GM12878 (cell line): ENCODE measurements around the gene SCGB1C2. TPM values are rescaled to one million over a fixed set of nuclear protein-coding genes. Genes with fewer than 3 reads are reported as not detected.

ENCODE experiments used
- ATAC-seq: fragments of 200-7000 bp; cut with Tn5 transposase; 3 replicates; pipeline ENCODE4 v1.9.1; 2020; ENCODE audit warnings: mild to moderate bottlenecking, moderate library complexity
- BruUV-seq: library from RNA; stranded (reverse); fragments of 400-500 nt; replicated peaks from 2 replicates; lab custom pipeline; 2021; lab: Mats Ljungman, UMichigan
- CTCF ChIA-PET: fragments of 300-600 bp; sonication (Branson Sonifier 250); formaldehyde crosslinking; extraction: SDS; loops from one replicate; lab custom pipeline; 2021; ENCODE audit warnings: inconsistent platforms; lab: Yijun Ruan, JAX
- POLR2A ChIA-PET: fragments of 350-600 bp; formaldehyde crosslinking; extraction: SDS; loops from one replicate; lab custom pipeline; 2021; ENCODE audit warnings: inconsistent platforms; lab: Charles Lee
- RAD21 ChIA-PET: fragments of 300-600 bp; sonication (Branson Sonifier 250); formaldehyde crosslinking; loops from one replicate; lab custom pipeline; 2023; ENCODE audit warnings: antibody characterized with exemption; ENCODE audit not compliant: unreplicated experiment; lab: Charles Lee
- SMC1A ChIA-PET: fragments of 300-600 bp; sonication (Branson Sonifier 250); formaldehyde crosslinking; loops from one replicate; lab custom pipeline; 2023; ENCODE audit not compliant: unreplicated experiment, uncharacterized antibody; lab: Charles Lee
- DNase-seq: peaks from one replicate; pipeline ENCODE4 v3.0.0-alpha.2; 2011; ENCODE audit warnings: low read depth, low spot score
- FAIRE-seq: peaks from 3 replicates; lab custom pipeline; 2011; peaks lifted over from hg19 to GRCh38; lab: Jason Lieb, UNC
- H2AFZ ChIP-seq: 2 replicates; pipeline ENCODE4 v1.6.0; 2011; ENCODE audit warnings: low read depth, low read length, control low read depth; ENCODE audit not compliant: control insufficient read depth
- H3K27ac ChIP-seq: 2 replicates; pipeline ENCODE4 v1.5.1; 2011; ENCODE audit warnings: control low read depth; ENCODE audit not compliant: control insufficient read depth, insufficient read depth
- H3K27me3 ChIP-seq, 2 experiments: replicated peaks in 1 of 2; 2 replicates each; pipeline versions ENCODE4 v1.6.0 to v1.6.1; 2011; ENCODE audit warnings: low read length in 1 of 2; ENCODE audit not compliant: control insufficient read depth in 2 of 2, insufficient read depth in 2 of 2
- H3K36me3 ChIP-seq, 2 experiments: 2 replicates each; pipeline ENCODE4 v1.5.1; 2011; ENCODE audit warnings: low read length in 1 of 2; ENCODE audit not compliant: control insufficient read depth in 2 of 2, insufficient read depth in 2 of 2
- H3K4me1 ChIP-seq: 2 replicates; pipeline ENCODE4 v1.6.1; 2011; ENCODE audit warnings: mild to moderate bottlenecking, low read length, moderate library complexity, mixed read lengths; ENCODE audit not compliant: control insufficient read depth, insufficient read depth
- H3K4me2 ChIP-seq: 2 replicates; pipeline ENCODE4 v1.6.0; 2011; ENCODE audit warnings: control low read depth; ENCODE audit not compliant: control insufficient read depth, insufficient read depth
- H3K4me3 ChIP-seq: fragments of 200-600 bp; sonication (generic); 2 replicates; pipeline ENCODE4 v1.5.1; 2016
- H3K79me2 ChIP-seq: 2 replicates; pipeline ENCODE4 v1.6.0; 2011; ENCODE audit warnings: low read length; ENCODE audit not compliant: control insufficient read depth, insufficient read depth
- H3K9ac ChIP-seq: 2 replicates; pipeline ENCODE4 v1.8.0; 2011; ENCODE audit warnings: low read length, control low read depth, mixed read lengths; ENCODE audit not compliant: control insufficient read depth, insufficient read depth
- H3K9me3 ChIP-seq: replicated peaks from 3 replicates; pipeline ENCODE4 v1.5.1; 2011; ENCODE audit warnings: mild to moderate bottlenecking, low read length; ENCODE audit not compliant: control insufficient read depth, insufficient read depth
- H4K20me1 ChIP-seq: 2 replicates; pipeline ENCODE4 v1.6.0; 2011; ENCODE audit not compliant: control insufficient read depth, insufficient read depth
- SREBF1 ChIP-seq: IDR thresholded peaks from 2 replicates; pipeline ENCODE4 v1.6.1; 2012; ENCODE audit warnings: mild to moderate bottlenecking, low read length
- YY1 ChIP-seq: IDR thresholded peaks from 2 replicates; pipeline ENCODE4 v1.6.1; 2011; ENCODE audit warnings: low read depth, mild to moderate bottlenecking, low read length
- WGBS: methylation state at CpG from one replicate; pipeline ENCODE4 v1.1.6; 2016; ENCODE audit warnings: low lambda C conversion rate; ENCODE audit not compliant: insufficient replicate concordance, insufficient coverage; ENCODE audit errors: missing lambda C conversion rate; 5-methylcytosine and 5-hydroxymethylcytosine counted together
- in situ Hi-C: fragments of 300-500 bp; cut with MboI; formaldehyde crosslinking; loops from 9 replicates; pipeline ENCODE4 v1.14.3; 2018; ENCODE audit warnings: mixed read lengths
- intact Hi-C: fragments of 100-400 bp; cut with micrococcal nuclease; formaldehyde crosslinking; loops from one replicate; pipeline ENCODE4 v1.14.2; 2022; ENCODE audit not compliant: unreplicated experiment
- polyA plus RNA-seq, 11 experiments: library from polyadenylated mRNA; depleted of rRNA in 4 of 11; unstranded in 6 of 11; stranded (reverse) in 5 of 11; fragments of >200 nt; fragmentation: Nextera tagmentation in 4 of 11; fragmentation: Illumina TruSeq in 1 of 11; extraction: Ambion mirVana in 4 of 11; extraction: Trizol in 1 of 11; gene quantifications; 1 replicate in 1 of 11; 2 replicates in 10 of 11; pipeline versions ENCODE4 v1.2.1 to v1.2.3, GENCODE V29; 2011 to 2016; ENCODE audit warnings: inconsistent platforms in 2 of 11, missing spikeins in 2 of 11, low read depth in 1 of 11
- total RNA-seq, 4 experiments: library from RNA; depleted of rRNA in 3 of 4; stranded (reverse); fragments of >200 nt in 3 of 4; fragmentation: Illumina TruSeq in 1 of 4; extraction: Trizol in 1 of 4; gene quantifications; 2 replicates each; pipeline versions ENCODE4 v1.2.1 to v1.2.3, GENCODE V29; 2013 to 2021
- TF ChIP-seq, protein P1 (sequence below): fragments of 450-650 bp; conservative IDR thresholded peaks from 2 replicates; pipeline ENCODE4 v1.6.1; 2017; ENCODE audit warnings: mild to moderate bottlenecking, moderate library complexity

SCGB1C2 gene
- total and polyA plus RNA-seq, 10 of the 15 experiments (the other 5 are each of a cell fraction or from before 2014, with no cell fraction given), result not detected

DNA sequence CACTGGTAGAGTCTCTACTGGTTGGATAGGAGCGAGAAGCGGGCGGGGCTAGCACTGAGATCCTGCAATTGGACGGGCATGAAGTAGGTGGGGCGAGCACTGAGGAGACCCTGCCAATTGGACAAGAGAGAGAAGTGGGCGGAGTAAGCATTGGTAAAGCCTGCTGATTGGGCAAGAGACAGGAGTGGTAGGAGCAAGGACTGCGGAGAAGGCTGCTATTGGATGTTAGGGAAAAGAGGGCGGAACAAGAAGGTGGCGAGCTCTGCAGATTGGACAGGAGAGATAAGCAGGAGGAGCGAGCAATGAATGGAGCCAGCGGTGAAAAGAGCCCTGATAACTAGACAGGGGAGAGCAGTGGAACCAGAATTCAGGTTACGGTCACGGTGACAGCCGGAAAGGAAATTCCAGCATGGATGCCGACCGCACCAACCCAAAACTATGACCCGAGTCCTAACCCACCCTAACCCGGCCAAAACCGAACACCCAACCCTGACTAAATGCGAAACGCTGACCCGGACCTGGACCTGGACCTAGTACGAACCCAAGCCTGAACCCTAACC, 4.8 kb downstream of the SCGB1C2 start (continued):
- TF ChIP-seq, protein P1, sequence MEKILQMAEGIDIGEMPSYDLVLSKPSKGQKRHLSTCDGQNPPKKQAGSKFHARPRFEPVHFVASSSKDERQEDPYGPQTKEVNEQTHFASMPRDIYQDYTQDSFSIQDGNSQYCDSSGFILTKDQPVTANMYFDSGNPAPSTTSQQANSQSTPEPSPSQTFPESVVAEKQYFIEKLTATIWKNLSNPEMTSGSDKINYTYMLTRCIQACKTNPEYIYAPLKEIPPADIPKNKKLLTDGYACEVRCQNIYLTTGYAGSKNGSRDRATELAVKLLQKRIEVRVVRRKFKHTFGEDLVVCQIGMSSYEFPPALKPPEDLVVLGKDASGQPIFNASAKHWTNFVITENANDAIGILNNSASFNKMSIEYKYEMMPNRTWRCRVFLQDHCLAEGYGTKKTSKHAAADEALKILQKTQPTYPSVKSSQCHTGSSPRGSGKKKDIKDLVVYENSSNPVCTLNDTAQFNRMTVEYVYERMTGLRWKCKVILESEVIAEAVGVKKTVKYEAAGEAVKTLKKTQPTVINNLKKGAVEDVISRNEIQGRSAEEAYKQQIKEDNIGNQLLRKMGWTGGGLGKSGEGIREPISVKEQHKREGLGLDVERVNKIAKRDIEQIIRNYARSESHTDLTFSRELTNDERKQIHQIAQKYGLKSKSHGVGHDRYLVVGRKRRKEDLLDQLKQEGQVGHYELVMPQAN, result no peak
- TF ChIP-seq, all 136 proteins: peak for 0

DNA sequence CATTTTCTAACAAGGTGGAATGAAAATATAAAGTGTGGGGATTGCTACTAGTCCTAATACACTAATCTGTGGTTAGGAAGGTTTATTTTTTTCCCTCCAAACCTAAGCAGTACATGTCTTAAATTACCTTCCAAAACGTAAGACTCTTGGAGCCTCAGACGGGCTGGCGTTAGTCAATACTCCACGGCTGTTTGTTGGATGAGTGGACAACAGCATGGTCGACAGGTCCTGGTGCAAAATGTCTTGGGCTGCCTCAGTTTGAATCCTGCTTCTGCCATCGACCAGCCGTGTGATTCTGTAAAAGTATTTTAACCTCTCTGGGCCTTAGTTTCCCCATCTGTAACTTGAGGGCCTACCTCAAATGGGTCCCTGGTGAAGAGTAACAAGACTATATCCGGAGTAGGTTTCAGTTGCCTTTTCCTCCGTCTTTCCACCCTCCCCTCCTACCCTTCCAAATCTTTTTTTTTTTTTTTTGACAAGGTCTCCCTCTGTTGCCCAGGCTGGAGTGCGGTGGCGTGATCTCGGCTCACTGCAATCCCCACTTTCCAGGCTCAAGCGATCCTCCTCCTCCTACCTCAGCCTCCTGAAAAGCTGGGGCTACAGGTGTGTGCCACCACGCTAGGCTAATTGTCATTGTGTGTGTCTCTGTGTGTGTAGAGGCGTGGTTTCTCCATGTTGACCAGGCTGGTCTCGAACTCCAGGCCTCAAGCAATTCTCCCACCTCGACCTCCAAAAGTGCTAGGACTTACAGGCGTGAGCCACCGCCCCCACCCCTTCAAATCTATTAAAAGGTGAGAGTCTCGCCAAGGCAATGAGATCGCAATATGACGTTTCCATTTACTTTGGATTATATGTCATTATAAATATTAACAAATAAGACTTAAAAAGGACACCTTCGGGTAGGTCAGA, 5.8 kb downstream of the SCGB1C2 start:
- no peak overlapping the region for H3K27ac ChIP-seq
- WGBS, result 38% methylated on average over 20 of the region's 23 CpGs
- intact Hi-C loops, result loop anchor here (5.0 kb wide), 1 partner anchor 164 kb away; no protein-coding TSS in a partner anchor
- H3K9ac ChIP-seq, result no peak overlapping the region
- no peaks in the 10 kb centered on the region for H3K4me1 ChIP-seq
- no peak for ATAC-seq
- H3K9me3 ChIP-seq, result no peaks in the 10 kb centered on the region
- DNase-seq, result no peak
- SMC1A ChIA-PET, result no interaction called here
- H3K36me3 ChIP-seq, result no peaks in the 10 kb centered on the region
- H3K79me2 ChIP-seq, result no peaks in the 10 kb centered on the region
- in situ Hi-C loops, result loop anchor here (5.0 kb wide), 1 partner anchor 249 kb away; no protein-coding TSS in a partner anchor
- RAD21 ChIA-PET, result no interaction called here
- no peaks in the 10 kb centered on the region for H4K20me1 ChIP-seq
- no peak overlapping the region for H2AFZ ChIP-seq
- CTCF ChIA-PET, result no interaction called here
- POLR2A ChIA-PET, result no interaction called here
- no TSS peak for BruUV-seq
- no peak for FAIRE-seq
- H3K27me3 ChIP-seq, result no peaks in the 10 kb centered on the region
- H3K4me3 ChIP-seq, result no peak overlapping the region
- H3K4me2 ChIP-seq, result no peak overlapping the region
- TF ChIP-seq YY1 (no peak), SREBF1 (no peak)
